Esophagus muscularis mucosa (tissue), 4 donors: ENCODE data around the gene OR10V1.

Experiments
- CTCF ChIP-seq, 3 experiments: fragments of 200-600 bp in 2 of 3; fragments of 450-650 bp in 1 of 3; sonication (generic) in 2 of 3; IDR thresholded peaks; one replicate each; pipeline ENCODE4 v1.5.1; 2017 to 2019; ENCODE audit warnings: antibody characterized with exemption in 3 of 3, mild to moderate bottlenecking in 2 of 3, moderate library complexity in 1 of 3
- EP300 ChIP-seq: sonication (generic); formaldehyde crosslinking; IDR thresholded peaks from one replicate; pipeline ENCODE4 v1.6.1; 2017; ENCODE audit warnings: antibody characterized with exemption
- POLR2A ChIP-seq: fragments of 450-650 bp; IDR thresholded peaks from one replicate; pipeline ENCODE4 v1.6.1; 2017; ENCODE audit warnings: antibody characterized with exemption, moderate library complexity, mild to moderate bottlenecking, low read depth

GRCh38 chr11:59707371-59707770 lies 6.3 kb downstream of the OR10V1 start:
- TF ChIP-seq CTCF (IDR thresholded peaks at IDR 0.05) (no peak), POLR2A (no peak), EP300 (no peak)
